K562 (cell line): Measurements from ENCODE around the gene THAP11. TPM values are rescaled to one million over a fixed set of nuclear protein-coding genes. Genes with fewer than 3 reads are reported as not detected.

Experiments
- BRCA1 ChIP-seq, 2 experiments: fragments of 450-650 bp in 1 of 2; sonication (generic) in 1 of 2; formaldehyde crosslinking in 1 of 2; IDR thresholded peaks; 2 replicates each; pipeline versions ENCODE4 v1.5.0 to v1.6.1; 2017 to 2020; ENCODE audit warnings: mild to moderate bottlenecking in 1 of 2, missing genetic modification reagents in 1 of 2
- MXI1 ChIP-seq: IDR thresholded peaks from 2 replicates; pipeline ENCODE4 v1.6.1; 2011; ENCODE audit warnings: low read depth, mild to moderate bottlenecking, improper control_type of control experiment, low read length
- PHB2 ChIP-seq: fragments of 450-650 bp; IDR thresholded peaks from 2 replicates; pipeline ENCODE4 v1.6.1; 2017; ENCODE audit warnings: low read depth
- RBM14 ChIP-seq: fragments of 200-400 bp; formaldehyde crosslinking; IDR thresholded peaks from 2 replicates; pipeline ENCODE4 v1.6.1; 2018; ENCODE audit warnings: low read depth, mild to moderate bottlenecking, low read length, moderate library complexity, borderline replicate concordance; ENCODE audit not compliant: insufficient read depth
- RBM34 ChIP-seq: fragments of 200-400 bp; formaldehyde crosslinking; IDR thresholded peaks from 2 replicates; pipeline ENCODE4 v1.6.1; 2018; ENCODE audit warnings: low read length, borderline replicate concordance; ENCODE audit not compliant: insufficient read depth
- RHOXF2B ChIP-seq: fragments of 250-450 bp; sonication (Bioruptor Pico); conservative IDR thresholded peaks from 2 replicates; pipeline ENCODE4 v1.5.1; 2021
- SUPT5H ChIP-seq: fragments of 450-650 bp; IDR thresholded peaks from 2 replicates; pipeline ENCODE4 v1.6.1; 2016
- TEAD4 ChIP-seq, 2 experiments: sonication (generic) in 1 of 2; formaldehyde crosslinking in 1 of 2; IDR thresholded peaks; 2 replicates each; pipeline versions ENCODE4 v1.6.1 to v1.8.0; 2012 to 2022; ENCODE audit warnings: borderline replicate concordance in 1 of 2, inconsistent platforms in 1 of 2, low read length in 1 of 2, mild to moderate bottlenecking in 1 of 2, missing genetic modification reagents in 1 of 2
- ZNF121 ChIP-seq: sonication (generic); formaldehyde crosslinking; conservative IDR thresholded peaks from 2 replicates; pipeline ENCODE4 v1.8.0; 2022; ENCODE audit warnings: missing genetic modification reagents
- ZNF165 ChIP-seq: fragments of 250-450 bp; sonication (Bioruptor Pico); IDR thresholded peaks from 2 replicates; pipeline ENCODE4 v1.4.0; 2020; ENCODE audit warnings: borderline replicate concordance
- ZNF778 ChIP-seq: fragments of 450-650 bp; formaldehyde crosslinking; IDR thresholded peaks from 2 replicates; pipeline ENCODE4 v1.4.0; 2020; ENCODE audit warnings: mild to moderate bottlenecking, moderate library complexity
- polyA plus RNA-seq, 8 experiments: library from polyadenylated mRNA; depleted of rRNA in 4 of 8; stranded (reverse) in 5 of 8; unstranded in 3 of 8; fragments of >200 nt; fragmentation: Nextera tagmentation in 2 of 8; fragmentation: Illumina TruSeq in 1 of 8; extraction: Ambion mirVana in 2 of 8; extraction: Trizol in 1 of 8; gene quantifications; 2 replicates each; pipeline versions ENCODE4 v1.2.1 to v1.2.3, GENCODE V29; 2011 to 2014; ENCODE audit warnings: inconsistent platforms in 1 of 8, missing spikeins in 1 of 8
- total RNA-seq, 7 experiments: library from RNA; depleted of rRNA in 6 of 7; stranded (reverse); fragments of >200 nt in 6 of 7; fragmentation: Illumina TruSeq in 2 of 7; extraction: Trizol in 2 of 7; gene quantifications; 2 replicates each; pipeline versions ENCODE4 v1.2.1 to v1.2.3, GENCODE V29; 2011 to 2021; ENCODE audit warnings: low replicate concordance in 1 of 7
- TF ChIP-seq, protein P1 (sequence below): sonication (generic); formaldehyde crosslinking; IDR thresholded peaks from 2 replicates; pipeline ENCODE4 v1.8.0; 2022; ENCODE audit warnings: mild to moderate bottlenecking, missing genetic modification reagents
- TF ChIP-seq, protein P2 (sequence below): fragments of 450-650 bp; conservative IDR thresholded peaks from 2 replicates; pipeline ENCODE4 v1.6.1; 2016; ENCODE audit warnings: missing genetic modification characterization, low read depth, mild to moderate bottlenecking, control low read depth, missing compliant biosample characterization
- TF ChIP-seq, protein P3 (sequence below): fragments of 200-800 bp; sonication (Bioruptor generic); IDR thresholded peaks from 2 replicates; pipeline ENCODE4 v1.6.1; 2017; ENCODE audit warnings: missing genetic modification characterization, missing compliant biosample characterization
- TF ChIP-seq, protein P4 (sequence below): sonication (generic); formaldehyde crosslinking; IDR thresholded peaks from 2 replicates; pipeline ENCODE4 v1.9.0; 2022; ENCODE audit warnings: mild to moderate bottlenecking, missing genetic modification reagents
- TF ChIP-seq, protein P5 (sequence below): fragments of 250-450 bp; sonication (Bioruptor Pico); IDR thresholded peaks from 2 replicates; pipeline ENCODE4 v1.5.0; 2022; ENCODE audit warnings: mild to moderate bottlenecking

THAP11 gene
- total and polyA plus RNA-seq, 9 of the 15 experiments (the other 6 are each of a cell fraction or from before 2014, with no cell fraction given), result 2.4 to 31.6 (median 21.4) TPM

DNA sequence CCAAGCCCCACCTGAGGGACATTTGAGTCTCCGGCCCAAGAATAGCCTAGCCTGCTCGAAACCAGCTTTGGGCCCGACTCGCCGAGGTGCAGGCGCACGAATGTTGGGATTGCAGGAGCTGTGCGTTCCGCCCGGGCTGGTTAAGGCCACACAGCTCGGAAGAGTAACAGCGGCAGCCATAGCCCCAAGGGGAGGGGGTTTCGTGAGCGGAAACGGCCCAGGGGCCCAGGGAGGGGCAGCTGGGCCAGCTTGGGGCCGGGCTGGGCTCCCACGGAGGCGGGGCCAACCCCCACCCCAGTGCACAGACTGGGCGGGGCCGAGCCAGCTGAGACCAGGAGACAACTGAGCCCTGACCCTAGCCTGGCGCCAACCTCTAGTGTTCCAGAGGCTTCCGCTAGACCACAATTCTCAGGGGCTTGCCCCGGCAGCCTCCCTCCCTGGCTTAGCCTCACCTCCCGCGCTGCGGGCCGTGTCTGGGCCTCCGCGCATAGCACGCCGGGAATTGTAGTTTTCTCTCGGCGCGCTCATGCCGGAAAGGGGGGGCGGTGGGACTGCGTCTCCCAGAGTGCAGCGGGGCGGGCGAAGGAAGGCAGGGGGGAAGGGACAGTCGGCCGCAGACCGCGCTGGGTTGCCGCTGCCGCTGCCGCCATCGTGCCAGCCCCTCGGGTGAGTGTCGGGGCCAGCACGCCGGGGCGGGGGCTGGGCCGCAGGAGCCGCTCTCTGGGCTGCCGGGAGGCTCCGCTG lies 4.4 kb downstream of the THAP11 start, which contains the start of gene NUTF2 (continued):
- TF ChIP-seq, protein P1, sequence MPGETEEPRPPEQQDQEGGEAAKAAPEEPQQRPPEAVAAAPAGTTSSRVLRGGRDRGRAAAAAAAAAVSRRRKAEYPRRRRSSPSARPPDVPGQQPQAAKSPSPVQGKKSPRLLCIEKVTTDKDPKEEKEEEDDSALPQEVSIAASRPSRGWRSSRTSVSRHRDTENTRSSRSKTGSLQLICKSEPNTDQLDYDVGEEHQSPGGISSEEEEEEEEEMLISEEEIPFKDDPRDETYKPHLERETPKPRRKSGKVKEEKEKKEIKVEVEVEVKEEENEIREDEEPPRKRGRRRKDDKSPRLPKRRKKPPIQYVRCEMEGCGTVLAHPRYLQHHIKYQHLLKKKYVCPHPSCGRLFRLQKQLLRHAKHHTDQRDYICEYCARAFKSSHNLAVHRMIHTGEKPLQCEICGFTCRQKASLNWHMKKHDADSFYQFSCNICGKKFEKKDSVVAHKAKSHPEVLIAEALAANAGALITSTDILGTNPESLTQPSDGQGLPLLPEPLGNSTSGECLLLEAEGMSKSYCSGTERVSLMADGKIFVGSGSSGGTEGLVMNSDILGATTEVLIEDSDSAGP (CRISPR knock-in tag), result no peak
- no peak for TF ChIP-seq RBM14
- no peak for TF ChIP-seq ZNF165 (CRISPR knock-in tag)
- no peak for TF ChIP-seq BRCA1 (IDR thresholded peaks at IDR 0.05)
- no peak for TF ChIP-seq BRCA1 (CRISPR knock-in tag; IDR thresholded peaks at IDR 0.05)
- no peak for TF ChIP-seq ZNF778 (CRISPR knock-in tag)
- no peak for TF ChIP-seq RHOXF2B (CRISPR knock-in tag)
- TF ChIP-seq RBM34, result no peak
- TF ChIP-seq, protein P2, sequence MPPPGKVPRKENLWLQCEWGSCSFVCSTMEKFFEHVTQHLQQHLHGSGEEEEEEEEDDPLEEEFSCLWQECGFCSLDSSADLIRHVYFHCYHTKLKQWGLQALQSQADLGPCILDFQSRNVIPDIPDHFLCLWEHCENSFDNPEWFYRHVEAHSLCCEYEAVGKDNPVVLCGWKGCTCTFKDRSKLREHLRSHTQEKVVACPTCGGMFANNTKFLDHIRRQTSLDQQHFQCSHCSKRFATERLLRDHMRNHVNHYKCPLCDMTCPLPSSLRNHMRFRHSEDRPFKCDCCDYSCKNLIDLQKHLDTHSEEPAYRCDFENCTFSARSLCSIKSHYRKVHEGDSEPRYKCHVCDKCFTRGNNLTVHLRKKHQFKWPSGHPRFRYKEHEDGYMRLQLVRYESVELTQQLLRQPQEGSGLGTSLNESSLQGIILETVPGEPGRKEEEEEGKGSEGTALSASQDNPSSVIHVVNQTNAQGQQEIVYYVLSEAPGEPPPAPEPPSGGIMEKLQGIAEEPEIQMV (tag), result no peak
- TF ChIP-seq TEAD4 (IDR thresholded peaks at IDR 0.05; ENCODE audit: low read length), result no peak; the same call in 1 of the 2 replicates
- TF ChIP-seq TEAD4 (CRISPR knock-in tag; IDR thresholded peaks at IDR 0.05; ENCODE audit: borderline replicate concordance), result no peak
- TF ChIP-seq SUPT5H, result peak; percentile 59
- no peak for TF ChIP-seq PHB2
- TF ChIP-seq, protein P3, sequence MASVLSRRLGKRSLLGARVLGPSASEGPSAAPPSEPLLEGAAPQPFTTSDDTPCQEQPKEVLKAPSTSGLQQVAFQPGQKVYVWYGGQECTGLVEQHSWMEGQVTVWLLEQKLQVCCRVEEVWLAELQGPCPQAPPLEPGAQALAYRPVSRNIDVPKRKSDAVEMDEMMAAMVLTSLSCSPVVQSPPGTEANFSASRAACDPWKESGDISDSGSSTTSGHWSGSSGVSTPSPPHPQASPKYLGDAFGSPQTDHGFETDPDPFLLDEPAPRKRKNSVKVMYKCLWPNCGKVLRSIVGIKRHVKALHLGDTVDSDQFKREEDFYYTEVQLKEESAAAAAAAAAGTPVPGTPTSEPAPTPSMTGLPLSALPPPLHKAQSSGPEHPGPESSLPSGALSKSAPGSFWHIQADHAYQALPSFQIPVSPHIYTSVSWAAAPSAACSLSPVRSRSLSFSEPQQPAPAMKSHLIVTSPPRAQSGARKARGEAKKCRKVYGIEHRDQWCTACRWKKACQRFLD, result peak; percentile 95
- no peak for TF ChIP-seq ZNF121 (CRISPR knock-in tag)
- TF ChIP-seq, protein P4, sequence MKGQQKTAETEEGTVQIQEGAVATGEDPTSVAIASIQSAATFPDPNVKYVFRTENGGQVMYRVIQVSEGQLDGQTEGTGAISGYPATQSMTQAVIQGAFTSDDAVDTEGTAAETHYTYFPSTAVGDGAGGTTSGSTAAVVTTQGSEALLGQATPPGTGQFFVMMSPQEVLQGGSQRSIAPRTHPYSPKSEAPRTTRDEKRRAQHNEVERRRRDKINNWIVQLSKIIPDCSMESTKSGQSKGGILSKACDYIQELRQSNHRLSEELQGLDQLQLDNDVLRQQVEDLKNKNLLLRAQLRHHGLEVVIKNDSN (CRISPR knock-in tag), result no peak; the same call in 1 of the 2 replicates
- TF ChIP-seq MXI1, result no peak
- TF ChIP-seq, protein P5, sequence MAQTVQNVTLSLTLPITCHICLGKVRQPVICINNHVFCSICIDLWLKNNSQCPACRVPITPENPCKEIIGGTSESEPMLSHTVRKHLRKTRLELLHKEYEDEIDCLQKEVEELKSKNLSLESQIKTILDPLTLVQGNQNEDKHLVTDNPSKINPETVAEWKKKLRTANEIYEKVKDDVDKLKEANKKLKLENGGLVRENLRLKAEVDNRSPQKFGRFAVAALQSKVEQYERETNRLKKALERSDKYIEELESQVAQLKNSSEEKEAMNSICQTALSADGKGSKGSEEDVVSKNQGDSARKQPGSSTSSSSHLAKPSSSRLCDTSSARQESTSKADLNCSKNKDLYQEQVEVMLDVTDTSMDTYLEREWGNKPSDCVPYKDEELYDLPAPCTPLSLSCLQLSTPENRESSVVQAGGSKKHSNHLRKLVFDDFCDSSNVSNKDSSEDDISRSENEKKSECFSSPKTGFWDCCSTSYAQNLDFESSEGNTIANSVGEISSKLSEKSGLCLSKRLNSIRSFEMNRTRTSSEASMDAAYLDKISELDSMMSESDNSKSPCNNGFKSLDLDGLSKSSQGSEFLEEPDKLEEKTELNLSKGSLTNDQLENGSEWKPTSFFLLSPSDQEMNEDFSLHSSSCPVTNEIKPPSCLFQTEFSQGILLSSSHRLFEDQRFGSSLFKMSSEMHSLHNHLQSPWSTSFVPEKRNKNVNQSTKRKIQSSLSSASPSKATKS (CRISPR knock-in tag), result no peak
